Hematopoietic multipotent progenitor cell treated with erythropoietin and hydrocortisone succinate and interleukin-3 and kit ligand, for 15 days (in vitro differentiated cells): ENCODE data around the gene LIMS4.
"Not testable (repeated sequence)": the region's sequence is repeated elsewhere in the genome, so short reads cannot be mapped to it uniquely, and the experiment has no call there.

Experiments
- DNase-seq: peaks from one replicate; pipeline ENCODE4 v3.0.0-alpha.2; 2015; ENCODE audit warnings: low spot score

Gene LIMS4, protein sequence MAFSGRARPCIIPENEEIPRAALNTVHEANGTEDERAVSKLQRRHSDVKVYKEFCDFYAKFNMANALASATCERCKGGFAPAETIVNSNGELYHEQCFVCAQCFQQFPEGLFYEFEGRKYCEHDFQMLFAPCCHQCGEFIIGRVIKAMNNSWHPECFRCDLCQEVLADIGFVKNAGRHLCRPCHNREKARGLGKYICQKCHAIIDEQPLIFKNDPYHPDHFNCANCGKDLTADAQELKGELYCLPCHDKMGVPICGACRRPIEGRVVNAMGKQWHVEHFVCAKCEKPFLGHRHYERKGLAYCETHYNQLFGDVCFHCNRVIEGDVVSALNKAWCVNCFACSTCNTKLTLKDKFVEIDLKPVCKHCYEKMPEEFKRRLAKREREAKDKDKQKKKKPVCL

DNA sequence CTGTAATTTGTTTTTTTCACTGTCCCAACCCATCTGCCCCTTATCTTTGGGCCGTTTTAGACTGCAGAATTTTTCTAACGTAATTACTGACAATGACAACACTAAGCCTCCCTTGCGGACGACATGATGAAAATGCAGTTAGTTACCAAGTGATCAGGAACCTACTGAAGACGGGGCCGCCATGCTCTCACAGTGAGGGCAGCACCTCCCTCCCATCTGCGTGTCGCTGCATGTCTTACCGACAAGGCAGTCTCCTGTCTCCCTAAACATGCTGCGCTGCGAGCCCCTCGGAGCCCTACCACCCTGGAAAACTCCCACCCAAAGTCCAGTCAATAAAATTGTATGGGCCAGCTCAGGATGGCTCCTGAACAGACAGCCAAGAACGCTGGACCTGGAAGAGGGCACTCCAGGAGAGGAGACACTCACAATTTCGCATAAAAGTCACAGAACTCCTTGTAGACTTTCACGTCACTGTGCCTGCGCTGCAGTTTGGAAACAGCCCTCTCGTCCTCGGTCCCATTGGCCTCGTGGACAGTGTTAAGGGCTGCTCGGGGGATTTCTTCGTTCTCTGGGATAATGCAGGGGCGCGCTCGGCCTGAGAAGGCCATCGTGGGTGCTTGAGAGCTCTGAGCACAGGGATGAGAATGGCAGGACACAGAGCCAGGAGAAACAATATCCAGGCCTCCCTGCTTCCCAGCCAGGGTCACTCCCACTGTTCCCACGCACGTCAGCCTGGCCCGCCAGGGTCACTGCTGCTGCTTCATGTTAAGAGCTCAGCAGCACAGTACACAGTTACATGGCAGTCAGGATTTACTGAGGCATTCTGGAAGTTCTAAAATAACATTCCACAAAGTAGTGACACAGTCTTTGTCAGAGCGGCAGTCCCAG, at the start of gene LIMS4:
Gene LIMS4, minus strand, starts transcription at position 646 of the 888 bp plus-strand sequence. Its CDS starts 38 bp downstream, at position 608.
- not testable (repeated sequence) for DNase-seq

DNA sequence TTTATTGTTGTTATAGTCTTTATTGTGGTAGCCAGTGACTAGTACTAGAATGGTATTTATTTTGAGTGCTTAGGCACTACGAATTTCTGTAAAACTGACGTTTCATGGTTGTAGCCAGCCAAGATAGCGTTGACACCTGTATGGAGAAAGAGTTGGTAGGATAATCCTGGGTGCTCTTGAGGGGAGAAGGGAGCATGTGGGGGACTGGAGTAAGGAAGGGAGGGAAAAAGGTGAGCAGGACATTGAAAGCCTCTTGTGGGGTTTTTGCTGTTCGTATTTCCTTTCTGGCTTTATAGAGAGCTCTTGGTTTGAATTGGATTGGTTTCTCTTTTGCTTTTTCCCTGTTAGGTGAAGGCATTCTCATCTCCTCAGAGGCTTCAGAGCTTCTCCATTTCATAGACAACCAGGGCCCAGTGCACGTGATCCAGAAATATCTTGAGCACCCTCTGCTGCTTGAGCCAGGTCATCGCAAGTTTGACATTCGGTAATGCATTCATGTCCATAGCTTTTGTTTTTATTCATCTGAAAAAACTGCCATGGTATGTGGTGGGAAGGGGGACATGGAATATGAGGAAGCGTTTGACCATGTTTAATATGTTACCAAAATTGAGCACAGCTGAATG, 27.2 kb upstream of the LIMS4 start:
- not testable (repeated sequence) for DNase-seq

DNA sequence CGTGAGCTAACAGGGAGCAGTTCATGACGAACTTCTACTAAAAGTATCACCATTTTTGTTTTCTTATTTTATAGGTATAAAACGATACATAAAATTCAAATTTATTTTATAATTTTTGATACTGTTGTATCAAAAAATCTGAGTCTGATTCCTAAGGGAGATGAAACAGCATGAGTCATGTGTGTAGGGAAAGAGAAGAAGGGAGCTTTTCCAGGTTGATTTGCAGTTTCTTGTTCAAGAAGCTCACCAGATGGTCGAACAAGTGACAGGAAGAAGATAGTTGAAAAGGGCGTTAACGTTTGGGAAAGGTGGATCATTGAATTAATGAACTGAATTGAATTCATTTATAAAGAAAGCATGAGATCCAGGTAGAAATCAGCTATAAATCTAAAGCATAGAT, 23.4 kb upstream of the LIMS4 start:
- not testable (repeated sequence) for DNase-seq

DNA sequence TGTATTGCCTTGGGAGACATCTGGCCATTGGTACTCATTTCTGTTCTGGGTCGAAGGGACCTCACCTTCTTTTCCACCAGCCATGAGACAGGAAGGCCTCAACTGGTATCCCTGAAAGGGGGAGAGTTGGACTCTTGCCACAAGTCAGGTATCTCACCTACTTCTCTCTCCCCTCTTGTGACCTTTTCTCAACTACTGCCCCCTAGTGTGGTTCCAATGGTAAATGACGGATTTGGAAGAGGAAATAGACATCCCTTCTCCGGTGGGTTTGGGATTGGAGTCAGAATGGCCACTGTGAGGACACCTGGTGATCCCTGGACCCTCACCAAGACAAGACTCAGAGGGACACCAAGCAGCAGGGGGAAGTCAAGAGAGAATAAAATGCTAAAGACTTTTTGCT, 21.9 kb upstream of the LIMS4 start:
- DNase-seq = not testable (repeated sequence)

DNA sequence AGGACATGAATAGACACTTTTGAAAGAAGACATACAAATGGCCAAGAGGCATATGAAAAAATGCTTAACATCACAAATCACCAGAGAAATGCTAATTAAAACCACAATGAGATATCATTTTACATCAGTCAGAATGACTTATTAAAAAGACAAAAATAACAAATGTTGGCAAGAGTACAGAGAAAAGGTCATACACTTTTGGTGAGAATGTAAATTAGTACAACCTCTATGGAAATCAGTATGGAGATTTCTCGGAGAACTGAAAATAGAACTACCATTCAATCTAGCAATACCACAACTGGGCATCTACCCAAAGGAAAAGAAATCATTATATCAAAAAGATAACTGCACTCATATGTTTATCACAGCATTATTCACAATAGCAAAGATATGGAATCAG, 16.4 kb upstream of the LIMS4 start:
- not testable (repeated sequence) for DNase-seq

DNA sequence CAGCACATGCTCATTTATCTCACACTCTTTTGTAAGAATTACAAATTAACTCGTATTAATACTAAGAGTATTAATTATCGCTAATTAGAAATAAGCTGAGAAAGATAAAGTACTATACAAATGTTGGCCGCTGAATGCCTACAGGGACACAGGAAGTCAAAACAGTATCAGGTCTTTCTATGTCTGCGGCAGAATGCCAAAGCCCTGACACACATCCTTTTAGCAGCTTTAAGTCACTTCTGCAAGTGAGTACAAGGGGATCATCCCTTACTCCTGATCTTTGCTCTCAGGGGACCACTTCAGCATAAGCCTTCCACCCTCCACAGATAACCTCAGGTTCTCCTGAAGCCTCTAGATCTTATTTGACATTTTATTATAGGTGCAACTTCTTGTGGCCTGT, 10.1 kb upstream of the LIMS4 start:
- not testable (repeated sequence) for DNase-seq

DNA sequence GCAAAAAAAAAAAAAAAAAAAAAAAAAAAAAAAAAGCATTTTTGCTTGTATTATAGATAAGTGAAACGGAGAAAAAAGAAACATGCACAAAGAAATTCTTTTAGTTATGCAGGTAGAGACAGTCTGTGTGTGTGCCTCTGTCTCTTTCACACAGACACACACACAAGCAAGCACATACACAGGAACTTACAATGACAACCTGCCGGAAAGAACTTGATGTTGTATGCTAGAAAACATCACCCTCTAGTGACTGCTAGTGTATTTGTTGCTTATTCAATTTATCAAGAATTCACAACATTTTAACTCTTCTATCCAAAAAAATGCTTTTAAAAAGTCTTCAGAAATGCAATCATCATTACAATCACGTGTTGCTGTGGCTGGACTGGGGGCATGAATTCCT, 8.6 kb upstream of the LIMS4 start:
- not testable (repeated sequence) for DNase-seq

DNA sequence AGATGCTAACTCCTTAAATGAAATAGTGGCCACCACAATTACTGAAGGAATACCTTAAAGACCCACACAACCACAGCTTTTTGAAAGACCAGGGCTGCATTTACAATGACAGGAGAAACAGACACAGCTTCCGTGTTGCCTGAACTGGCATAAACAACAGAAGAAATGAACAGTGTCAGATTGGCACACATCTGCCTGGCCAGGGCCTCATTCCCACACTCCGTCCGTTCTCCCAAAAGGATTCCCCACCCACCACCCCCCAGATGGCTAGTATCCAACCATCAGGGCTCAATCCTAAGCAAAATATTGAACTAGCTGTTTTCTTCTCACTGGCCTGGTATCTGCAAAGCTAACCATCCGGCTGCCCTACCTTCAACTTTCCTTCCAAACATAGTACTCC, 7.5 kb upstream of the LIMS4 start:
- not testable (repeated sequence) for DNase-seq

DNA sequence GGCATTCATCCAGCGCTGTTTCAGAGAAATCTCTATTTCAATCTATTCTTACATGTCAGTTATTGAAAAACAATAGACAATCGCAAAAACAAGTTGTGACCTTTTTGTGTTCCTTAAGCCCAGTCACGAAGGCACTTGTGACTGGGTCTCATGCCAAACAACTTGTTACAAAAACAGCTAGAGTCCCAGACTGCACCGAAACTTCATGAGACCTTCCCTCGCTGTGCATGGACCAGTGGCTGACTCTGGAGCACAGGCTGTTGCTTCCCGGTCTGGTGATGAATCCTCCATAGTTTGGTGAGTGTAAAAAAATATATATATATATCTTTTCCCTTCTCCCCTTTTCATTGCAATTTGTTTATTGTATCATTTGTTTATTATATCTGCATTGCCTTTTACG, 4.8 kb upstream of the LIMS4 start:
- not testable (repeated sequence) for DNase-seq

DNA sequence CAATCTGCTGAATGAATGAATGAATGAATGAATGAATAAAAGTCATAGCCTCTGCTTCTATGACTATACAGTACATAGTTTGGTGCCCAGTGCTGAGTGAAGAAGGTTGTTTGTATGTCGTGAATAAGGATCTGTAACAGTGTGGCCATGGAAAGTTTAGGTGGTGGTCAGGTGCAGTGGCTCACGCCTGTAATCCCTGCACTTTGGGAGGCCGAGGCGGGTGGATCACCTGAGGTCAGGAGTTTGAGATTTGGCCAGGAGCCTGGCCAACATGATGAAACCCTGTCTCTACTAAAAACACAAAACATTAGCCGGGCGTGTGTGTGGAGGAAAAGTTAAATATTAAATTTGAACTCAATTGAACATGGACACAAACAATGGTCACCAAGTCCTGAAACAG, 4.3 kb upstream of the LIMS4 start:
- DNase-seq = not testable (repeated sequence)

DNA sequence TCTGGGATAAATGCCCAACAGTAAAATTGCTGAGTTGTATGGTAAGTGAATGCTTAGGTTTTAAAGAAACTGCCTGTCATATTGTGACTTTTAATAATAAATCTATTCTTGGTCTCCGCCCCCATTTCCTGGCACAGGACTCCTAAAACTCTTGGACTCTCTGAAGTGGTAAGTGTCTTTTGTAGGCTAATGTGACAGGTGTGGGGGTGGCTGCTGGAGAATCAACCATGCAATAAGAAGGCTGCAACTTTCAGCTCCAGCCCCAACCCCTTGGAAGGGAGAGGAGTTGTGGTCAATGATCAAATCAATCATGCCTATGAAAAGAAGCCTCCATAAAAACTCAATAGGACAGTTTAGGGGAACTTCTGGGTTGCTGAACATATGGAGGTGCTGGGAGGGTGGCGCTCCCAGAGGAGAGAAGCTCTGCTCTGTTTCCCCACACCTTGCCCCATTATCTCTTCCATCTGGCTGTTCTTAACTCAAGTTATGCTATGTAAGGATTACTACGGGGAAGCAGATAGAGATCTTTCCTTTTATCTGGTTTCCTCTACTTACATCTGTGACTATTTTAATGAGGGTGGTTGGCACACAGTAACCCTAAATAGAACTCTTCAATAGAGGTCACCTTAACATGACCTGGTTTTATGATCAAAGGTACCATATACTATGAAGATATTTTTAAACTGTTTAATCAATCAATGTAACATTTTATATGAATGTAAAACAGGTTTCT, 3.2 kb upstream of the LIMS4 start:
- not testable (repeated sequence) for DNase-seq

DNA sequence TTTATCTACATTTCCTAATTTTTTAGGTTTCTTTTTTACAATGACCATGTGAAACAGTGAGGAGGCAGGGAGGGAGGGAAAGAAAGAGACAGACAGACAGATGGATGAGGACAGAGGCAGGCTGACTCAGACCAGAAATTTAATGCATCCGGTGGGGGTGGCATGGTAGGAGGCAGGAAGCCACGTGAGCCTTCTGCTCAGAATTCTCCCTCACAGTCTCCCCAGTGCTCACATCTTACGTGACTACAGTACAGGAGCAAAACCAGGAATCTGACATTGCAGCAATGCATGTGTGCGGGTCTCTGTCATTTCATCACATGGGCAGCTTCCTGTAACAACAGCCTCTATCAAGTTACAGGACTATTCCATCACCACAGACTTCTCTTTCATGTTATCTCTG, 2.3 kb upstream of the LIMS4 start:
- DNase-seq = not testable (repeated sequence)

DNA sequence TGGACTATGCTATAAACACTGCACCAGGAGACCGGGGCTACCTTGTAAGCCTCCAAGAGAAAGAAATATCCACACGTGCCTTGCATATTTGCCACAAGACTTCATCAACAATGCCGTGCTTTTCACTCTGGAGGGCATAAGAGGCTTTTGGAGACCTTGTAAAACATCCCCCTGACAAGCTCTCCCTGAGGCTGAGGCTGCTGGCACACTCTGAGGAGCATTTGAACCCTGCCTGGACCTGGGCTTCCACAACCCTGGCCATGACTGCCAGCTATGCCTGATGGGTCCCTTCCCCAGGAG, 393 bp upstream of the LIMS4 start:
- DNase-seq = not testable (repeated sequence)

DNA sequence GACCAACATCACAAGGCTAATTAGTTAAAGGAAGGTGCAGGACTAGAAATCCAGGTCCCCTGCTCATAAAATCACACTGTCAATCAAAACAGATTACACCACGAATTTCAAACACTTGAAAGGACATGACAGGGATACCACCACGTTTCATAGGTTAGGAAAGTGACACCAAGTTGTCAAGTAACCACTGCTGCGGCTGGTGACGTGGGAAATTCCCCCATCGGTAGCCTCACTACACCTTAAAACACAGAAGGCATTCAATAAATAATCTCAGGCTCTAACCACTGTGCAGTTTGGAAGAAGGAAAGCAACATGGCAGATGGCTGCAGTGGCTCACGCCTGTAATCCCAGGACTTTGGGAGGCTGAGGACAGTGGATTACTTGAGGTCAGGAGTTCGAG, 3.7 kb downstream of the LIMS4 start:
- DNase-seq = not testable (repeated sequence)

DNA sequence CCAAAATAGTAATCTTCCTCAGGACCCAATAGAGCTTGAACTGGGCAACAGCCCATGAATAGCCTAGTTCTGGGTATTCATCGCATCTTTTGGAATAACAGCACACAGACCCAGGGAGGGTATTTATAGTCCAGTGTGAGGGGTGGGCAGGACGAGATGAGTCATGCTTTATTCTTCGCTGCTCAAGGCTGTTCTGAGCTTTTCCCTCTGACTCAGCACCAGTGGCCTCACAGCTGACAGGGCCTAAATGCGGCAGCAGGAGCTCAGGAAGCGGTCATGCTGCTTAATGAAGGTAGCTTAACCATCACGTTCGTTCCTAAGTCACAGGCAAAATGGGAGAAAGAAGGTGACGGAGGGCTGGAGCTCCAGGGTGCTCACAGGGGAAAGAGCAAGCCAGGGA, 7.3 kb downstream of the LIMS4 start:
- not testable (repeated sequence) for DNase-seq

DNA sequence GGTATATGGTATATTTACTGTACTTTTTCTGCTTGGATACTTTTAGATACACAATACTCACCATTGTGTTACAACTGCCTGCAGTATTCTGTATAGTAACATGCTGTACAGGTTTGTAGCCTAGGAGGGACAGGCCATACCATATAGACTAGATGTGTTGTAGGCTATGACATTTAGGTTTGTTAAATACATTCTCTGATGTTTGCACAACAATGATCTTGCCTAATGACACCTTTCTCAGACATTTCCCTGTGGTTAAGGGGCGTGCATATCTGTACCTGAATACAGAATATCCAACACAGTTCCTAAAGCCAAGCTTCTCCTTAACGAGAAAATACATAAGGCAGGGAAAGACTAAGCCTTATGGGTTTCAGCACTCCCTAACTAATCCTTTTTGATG, 10.2 kb downstream of the LIMS4 start:
- DNase-seq = not testable (repeated sequence)

DNA sequence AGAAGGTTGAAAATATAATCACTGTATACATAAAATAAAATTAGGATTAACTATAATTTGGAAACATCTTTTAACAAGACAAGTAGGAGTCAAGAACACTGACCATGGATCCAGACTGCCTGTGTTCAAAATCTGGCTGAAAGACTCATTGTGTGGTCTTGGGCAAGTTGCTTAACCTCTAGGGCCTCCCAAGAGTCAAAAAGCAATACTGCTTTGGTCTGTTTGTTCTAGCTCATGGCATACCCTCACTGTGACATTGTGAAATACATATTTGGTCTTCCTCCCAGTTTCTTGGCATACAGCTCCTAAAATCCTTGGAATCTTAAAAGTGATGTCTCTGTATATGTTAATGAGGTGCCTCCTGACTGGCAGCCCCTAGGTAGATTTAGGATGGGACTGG, 12.3 kb downstream of the LIMS4 start:
- not testable (repeated sequence) for DNase-seq

DNA sequence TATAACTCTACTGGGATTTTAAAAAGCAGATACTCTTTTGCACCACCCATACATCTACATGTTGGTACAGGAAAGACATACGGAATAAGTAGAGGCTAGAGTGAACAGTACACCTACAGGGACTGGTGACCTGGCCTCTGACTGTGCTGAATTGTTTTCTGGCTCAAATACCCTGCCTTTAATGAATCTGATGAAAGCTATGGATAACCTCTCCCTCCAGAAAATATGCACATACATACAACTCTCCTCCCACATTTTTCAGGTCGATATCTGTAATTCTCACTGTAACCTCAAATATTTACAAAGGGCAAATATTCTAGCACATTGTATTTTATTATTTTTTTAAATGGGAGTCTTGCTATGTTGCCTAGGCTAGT, 15.4 kb downstream of the LIMS4 start:
- DNase-seq = not testable (repeated sequence)

DNA sequence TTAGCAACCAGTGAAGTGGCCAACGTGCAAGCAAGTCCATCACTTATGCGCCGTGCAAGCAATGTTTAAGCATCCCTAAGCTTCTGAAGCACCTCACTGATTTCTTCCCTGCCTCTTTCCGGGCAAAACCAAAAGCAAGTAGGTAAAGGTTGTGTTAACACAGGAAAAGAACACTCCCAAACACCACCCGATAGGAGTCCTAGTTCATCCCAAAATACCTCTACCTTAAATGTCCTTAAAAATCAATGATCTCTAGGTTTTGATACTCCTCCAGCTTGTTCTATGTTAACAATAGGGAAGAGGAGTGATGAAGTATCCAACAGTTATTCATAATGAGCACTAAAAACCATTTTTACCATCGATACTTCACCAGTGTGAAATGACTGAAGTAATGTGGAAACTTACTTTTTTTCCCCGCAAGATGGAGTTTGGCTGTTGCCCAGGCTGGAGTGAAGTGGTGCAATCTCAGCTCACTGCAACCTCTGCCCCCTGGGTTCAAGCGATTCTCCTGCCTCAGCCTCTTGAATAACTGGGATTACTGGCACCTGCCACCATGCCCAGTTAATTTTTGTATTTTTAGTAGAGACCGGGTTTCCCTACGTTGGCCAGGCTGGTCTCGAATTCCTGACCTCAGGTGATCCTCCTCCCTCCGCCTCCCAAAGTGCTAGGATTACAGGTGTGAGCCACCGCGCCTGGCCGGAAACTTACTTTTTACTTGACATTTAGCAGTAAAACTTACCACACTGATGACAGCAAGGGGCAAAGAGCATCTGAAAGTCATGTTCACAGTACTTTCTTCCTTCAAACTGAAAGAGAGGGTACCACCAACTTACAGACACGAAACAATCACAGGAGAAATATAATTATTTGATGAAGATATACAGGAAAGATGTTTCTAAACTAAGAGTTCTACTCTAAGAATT, 16.1 kb downstream of the LIMS4 start:
- not testable (repeated sequence) for DNase-seq

DNA sequence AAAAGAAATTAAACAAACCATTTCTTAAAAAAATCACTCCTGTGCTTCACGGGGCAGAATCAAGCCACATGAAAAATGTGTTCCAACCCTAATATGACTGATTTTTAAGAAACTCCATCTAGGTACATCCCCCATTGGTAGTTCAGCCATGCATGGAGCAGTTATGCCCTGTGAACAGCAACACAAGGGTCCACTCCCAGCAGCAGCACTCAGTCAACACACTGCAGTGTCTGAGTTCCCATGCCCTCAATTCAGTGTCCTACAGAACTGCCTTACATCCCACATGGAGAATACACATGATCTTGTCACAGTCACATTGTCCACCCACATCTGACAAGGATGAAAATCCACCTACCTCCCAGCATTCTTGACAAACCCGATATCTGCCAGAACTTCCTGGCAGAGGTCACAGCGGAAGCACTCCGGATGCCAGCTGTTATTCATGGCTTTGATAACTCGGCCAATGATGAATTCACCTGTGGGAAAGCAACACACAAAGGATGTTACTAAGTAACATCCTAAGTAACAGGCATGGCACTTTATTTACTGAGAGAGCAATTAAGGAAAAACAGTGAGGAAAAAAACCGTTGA, 17.4 kb downstream of the LIMS4 start:
- not testable (repeated sequence) for DNase-seq
